Measurements from ENCODE around the gene MAP1LC3B.
A peak's percentile ranks its signal among the peaks of the same experiment; 100 is the strongest.

MAP1LC3B gene

DNA sequence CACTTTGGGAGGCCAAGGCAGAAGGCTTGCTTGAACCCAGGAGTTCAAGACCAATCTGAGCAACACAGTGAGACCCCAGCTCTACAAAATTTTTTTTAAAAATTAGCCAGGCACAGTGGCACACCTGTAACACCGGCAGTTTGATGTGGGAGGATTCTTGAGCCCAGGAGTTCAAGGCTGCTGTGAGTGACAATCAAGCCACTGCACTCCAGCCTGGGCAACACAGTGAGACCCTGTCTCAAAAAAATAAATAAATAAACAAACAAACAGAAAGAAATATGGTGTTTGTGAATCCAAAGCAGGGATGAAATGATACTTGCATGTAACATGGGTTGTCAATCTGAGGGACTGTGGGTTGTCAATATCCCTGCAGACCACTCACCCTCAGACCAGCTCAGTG lies 25.2 kb upstream of the MAP1LC3B start:
- Histone ChIP-seq H3K27me3 (ENCODE audit: insufficient read depth, poor library complexity, severe bottlenecking) (no peaks in the 10 kb centered on the region), H3K4me3 (replicated peaks; ENCODE audit: insufficient read depth, low read length) (no peak overlapping the region), H3K27ac (replicated peaks) (no peak overlapping the region)
- TF ChIP-seq GABPA (IDR thresholded peaks at IDR 0.05; ENCODE audit: low read depth), result no peak
- no peak for TF ChIP-seq POLR2AphosphoS5 (IDR thresholded peaks at IDR 0.05; ENCODE audit: low read depth)
- no peak for TF ChIP-seq SPI1 (IDR thresholded peaks at IDR 0.05; ENCODE audit: borderline replicate concordance, low read depth)
- TF ChIP-seq, protein P1, sequence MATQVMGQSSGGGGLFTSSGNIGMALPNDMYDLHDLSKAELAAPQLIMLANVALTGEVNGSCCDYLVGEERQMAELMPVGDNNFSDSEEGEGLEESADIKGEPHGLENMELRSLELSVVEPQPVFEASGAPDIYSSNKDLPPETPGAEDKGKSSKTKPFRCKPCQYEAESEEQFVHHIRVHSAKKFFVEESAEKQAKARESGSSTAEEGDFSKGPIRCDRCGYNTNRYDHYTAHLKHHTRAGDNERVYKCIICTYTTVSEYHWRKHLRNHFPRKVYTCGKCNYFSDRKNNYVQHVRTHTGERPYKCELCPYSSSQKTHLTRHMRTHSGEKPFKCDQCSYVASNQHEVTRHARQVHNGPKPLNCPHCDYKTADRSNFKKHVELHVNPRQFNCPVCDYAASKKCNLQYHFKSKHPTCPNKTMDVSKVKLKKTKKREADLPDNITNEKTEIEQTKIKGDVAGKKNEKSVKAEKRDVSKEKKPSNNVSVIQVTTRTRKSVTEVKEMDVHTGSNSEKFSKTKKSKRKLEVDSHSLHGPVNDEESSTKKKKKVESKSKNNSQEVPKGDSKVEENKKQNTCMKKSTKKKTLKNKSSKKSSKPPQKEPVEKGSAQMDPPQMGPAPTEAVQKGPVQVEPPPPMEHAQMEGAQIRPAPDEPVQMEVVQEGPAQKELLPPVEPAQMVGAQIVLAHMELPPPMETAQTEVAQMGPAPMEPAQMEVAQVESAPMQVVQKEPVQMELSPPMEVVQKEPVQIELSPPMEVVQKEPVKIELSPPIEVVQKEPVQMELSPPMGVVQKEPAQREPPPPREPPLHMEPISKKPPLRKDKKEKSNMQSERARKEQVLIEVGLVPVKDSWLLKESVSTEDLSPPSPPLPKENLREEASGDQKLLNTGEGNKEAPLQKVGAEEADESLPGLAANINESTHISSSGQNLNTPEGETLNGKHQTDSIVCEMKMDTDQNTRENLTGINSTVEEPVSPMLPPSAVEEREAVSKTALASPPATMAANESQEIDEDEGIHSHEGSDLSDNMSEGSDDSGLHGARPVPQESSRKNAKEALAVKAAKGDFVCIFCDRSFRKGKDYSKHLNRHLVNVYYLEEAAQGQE (IDR thresholded peaks at IDR 0.05; ENCODE audit: insufficient replicate concordance, low read depth), result no peak
- no peak for DNase-seq (ENCODE audit: low read depth in 1 of 2, low spot score in 1 of 2)

DNA sequence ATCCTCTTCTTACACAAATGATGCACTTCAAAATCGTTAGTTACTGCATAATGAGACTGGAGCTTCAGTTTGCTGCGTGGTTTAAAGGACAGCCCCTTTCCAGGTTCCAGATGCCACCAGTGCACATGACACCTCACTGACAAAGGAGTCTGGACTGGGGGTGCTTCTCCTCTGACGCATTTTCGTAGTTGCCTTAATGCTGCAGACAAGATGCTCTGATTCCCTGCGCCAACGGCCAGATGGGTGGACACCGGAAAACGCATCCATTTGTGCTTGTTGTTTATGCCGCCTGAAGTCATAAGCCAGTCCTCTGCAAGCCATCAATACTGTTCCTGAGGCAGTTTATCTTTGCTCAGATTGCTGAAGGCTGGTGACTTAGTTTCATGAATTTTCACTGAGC lies 24.6 kb upstream of the MAP1LC3B start:
- Histone ChIP-seq H3K27me3 (ENCODE audit: insufficient read depth, poor library complexity, severe bottlenecking) (no peaks in the 10 kb centered on the region), H3K4me3 (replicated peaks; ENCODE audit: insufficient read depth, low read length) (no peak overlapping the region), H3K27ac (replicated peaks) (no peak overlapping the region)
- DNase-seq (ENCODE audit: low read depth in 1 of 2, low spot score in 1 of 2), result no peak
- TF ChIP-seq, protein P2, sequence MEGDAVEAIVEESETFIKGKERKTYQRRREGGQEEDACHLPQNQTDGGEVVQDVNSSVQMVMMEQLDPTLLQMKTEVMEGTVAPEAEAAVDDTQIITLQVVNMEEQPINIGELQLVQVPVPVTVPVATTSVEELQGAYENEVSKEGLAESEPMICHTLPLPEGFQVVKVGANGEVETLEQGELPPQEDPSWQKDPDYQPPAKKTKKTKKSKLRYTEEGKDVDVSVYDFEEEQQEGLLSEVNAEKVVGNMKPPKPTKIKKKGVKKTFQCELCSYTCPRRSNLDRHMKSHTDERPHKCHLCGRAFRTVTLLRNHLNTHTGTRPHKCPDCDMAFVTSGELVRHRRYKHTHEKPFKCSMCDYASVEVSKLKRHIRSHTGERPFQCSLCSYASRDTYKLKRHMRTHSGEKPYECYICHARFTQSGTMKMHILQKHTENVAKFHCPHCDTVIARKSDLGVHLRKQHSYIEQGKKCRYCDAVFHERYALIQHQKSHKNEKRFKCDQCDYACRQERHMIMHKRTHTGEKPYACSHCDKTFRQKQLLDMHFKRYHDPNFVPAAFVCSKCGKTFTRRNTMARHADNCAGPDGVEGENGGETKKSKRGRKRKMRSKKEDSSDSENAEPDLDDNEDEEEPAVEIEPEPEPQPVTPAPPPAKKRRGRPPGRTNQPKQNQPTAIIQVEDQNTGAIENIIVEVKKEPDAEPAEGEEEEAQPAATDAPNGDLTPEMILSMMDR (IDR thresholded peaks at IDR 0.05; ENCODE audit: insufficient read depth, low read length), result no peak

DNA sequence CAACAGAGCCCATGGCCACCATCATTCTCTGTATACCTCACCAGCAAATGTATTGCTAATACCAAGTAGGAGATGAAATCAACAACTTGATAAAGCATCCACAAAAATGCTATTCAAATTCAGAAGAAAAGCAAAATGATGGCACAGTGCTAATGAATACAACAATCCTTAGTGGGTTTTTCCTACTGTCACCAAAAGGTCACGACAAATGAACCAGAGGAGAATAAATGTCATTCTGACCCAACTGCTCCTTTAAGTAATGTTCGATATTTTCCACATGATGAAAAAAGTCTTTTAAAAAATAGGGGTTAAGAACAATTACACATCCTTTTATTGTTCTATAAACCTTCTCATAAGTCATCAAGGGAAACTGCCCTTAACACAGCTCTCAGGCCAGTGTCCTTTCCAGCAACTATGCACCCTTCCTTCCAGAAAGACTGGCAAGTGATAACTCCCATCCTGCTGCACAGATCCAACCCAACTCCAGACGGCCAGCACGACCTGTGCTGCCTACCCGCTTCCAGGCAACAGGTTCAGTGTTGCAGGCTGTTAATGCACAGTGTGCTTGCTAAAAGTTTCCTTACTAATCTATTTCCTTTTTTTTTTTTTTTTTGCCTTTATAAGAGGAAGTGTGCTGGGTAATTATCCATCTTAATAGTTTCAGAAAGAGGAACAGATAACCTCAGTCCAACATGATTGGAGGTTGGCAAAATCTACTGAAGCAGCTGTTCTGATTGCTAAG lies 23.9 kb upstream of the MAP1LC3B start:
- peak; percentile 17; the same call in 1 of the 2 replicates for TF ChIP-seq SPI1 (IDR thresholded peaks at IDR 0.05; ENCODE audit: borderline replicate concordance, low read depth)
- TF ChIP-seq, protein P2 (IDR thresholded peaks at IDR 0.05; ENCODE audit: insufficient read depth, low read length), result no peak
- Histone ChIP-seq H3K27me3 (ENCODE audit: insufficient read depth, poor library complexity, severe bottlenecking) (no peaks in the 10 kb centered on the region), H3K4me3 (replicated peaks; ENCODE audit: insufficient read depth, low read length) (no peak overlapping the region), H3K27ac (replicated peaks) (no peak overlapping the region)
- no peak for DNase-seq (ENCODE audit: low read depth in 1 of 2, low spot score in 1 of 2)

DNA sequence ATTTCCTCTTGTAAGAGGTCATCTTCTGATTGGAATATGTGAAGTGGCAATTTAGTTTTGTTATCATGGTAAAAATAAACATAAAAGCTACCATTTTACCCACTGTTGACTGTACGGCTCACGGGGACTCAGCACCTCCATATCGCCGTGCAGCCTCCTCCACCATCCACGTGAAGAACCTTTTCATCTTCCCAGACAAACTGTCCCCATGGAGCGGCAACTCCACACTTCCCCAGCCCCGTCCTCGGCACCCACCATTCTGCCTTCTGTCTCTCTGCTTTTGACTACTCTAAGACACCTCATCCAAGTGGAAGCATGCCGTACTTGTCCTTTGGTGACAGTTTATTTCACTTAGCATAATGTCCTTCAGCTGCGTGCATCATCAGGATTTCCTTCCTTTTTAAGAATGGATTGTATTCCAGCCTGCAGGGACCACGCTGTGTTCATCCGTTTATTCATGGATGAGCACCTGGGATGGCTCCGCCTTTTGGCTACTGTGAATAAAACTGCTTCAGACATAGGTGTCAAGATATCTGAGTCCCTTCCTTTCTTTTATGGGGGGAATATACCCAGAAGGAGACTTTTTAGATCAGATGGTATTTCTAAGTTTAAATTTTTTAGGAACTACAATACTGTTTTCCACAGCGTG lies 22.9 kb upstream of the MAP1LC3B start:
- no peak overlapping the region for H3K4me3 ChIP-seq (replicated peaks; ENCODE audit: insufficient read depth, low read length)
- H3K27ac ChIP-seq (replicated peaks), result no peak overlapping the region
- no peaks in the 10 kb centered on the region for H3K27me3 ChIP-seq (ENCODE audit: insufficient read depth, poor library complexity, severe bottlenecking)
- no peak for TF ChIP-seq SPI1 (IDR thresholded peaks at IDR 0.05; ENCODE audit: borderline replicate concordance, low read depth)
- no peak for TF ChIP-seq GABPA (IDR thresholded peaks at IDR 0.05; ENCODE audit: low read depth)
- TF ChIP-seq, protein P2 (IDR thresholded peaks at IDR 0.05; ENCODE audit: insufficient read depth, low read length), result no peak
- no peak for TF ChIP-seq POLR2AphosphoS5 (IDR thresholded peaks at IDR 0.05; ENCODE audit: low read depth)
- TF ChIP-seq, protein P1 (IDR thresholded peaks at IDR 0.05; ENCODE audit: insufficient replicate concordance, low read depth), result no peak
- DNase-seq (ENCODE audit: low read depth in 1 of 2, low spot score in 1 of 2), result no peak

Data from HL-60 (cell line).